HG02759 (cell line): Measurements from ENCODE around the gene PPM1D.
"Not testable (repeated sequence)": the region's sequence is repeated elsewhere in the genome, so short reads cannot be mapped to it uniquely, and the experiment has no call there.

Source experiments
- ATAC-seq: cut with Tn5 transposase; IDR thresholded peaks from one replicate; pipeline ENCODE4 v1.9.1; 2021; ENCODE audit warnings: mild to moderate bottlenecking, moderate library complexity; ENCODE audit not compliant: unreplicated experiment

PPM1D gene

DNA sequence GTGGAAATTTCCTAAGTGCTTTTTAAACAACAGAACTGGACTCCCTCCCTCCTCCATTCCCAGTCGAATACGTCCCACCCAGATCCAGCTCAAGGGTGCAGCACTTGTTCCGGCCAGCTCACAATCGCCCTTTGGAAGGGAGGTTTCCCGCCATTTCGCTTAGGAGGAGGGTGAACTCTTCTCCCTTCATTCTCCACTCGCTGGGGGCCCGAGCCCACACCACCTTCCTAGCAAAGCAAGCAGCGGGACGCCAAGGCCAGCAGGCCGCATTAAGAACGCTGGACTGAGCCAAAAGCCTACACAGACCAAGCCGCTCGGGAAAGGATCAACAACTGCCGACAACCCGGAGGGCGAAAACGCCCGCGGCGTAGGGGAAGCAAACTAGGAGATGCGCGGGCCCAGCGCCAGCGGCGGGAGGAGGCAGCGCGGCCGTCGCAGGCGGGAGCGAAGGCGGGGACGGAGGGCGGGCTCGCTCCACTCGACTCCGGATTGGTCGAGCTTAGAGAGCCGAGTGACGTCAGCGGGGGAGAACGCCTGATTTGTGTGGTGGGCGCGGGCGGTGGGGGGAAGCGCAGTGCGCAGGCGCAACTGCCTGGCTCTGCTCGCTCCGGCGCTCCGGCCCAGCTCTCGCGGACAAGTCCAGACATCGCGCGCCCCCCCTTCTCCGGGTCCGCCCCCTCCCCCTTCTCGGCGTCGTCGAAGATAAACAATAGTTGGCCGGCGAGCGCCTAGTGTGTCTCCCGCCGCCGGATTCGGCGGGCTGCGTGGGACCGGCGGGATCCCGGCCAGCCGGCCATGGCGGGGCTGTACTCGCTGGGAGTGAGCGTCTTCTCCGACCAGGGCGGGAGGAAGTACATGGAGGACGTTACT is at the start of gene PPM1D:
Gene PPM1D, plus strand, starts transcription at position 574 of the 870 bp plus-strand sequence. Its CDS starts 222 bp downstream, at position 796.
- peak; percentile 94 for ATAC-seq

DNA sequence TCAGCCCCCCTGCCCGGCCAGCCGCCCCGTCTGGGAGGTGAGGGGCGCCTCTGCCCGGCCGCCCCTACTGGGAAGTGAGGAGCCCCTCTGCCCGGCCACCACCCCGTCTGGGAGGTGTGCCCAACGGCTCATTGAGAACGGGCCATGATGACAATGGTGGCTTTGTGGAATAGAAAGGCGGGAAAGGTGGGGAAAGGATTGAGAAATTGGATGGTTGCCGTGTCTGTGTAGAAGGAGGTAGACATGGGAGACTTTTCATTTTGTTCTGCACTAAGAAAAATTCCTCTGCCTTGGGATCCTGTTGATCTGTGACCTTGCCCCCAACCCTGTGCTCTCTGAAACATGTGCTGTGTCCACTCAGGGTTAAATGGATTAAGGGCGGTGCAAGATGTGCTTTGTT is 47.7 kb upstream of the PPM1D start:
- ATAC-seq, result not testable (repeated sequence)

DNA sequence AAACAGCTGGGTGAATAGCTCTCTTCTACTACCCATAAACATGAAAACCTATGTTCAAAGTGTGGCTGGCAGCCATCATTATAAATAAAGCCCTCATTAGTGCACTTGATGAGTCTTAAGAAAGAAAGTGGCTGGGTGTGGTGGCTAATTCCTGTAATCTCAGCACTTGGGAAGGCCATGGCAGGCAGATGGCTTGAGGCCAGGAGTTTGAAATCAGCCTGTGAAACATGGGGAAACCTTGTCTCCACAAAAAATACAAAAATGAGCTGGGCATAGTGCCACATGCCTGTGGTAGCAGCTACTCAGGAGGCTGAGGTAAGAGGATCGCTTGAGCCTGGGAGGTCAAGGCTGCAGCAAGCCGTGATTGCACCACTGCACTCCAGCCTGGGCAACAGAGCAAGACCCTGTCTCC is 45.6 kb upstream of the PPM1D start:
- ATAC-seq, result no peak

DNA sequence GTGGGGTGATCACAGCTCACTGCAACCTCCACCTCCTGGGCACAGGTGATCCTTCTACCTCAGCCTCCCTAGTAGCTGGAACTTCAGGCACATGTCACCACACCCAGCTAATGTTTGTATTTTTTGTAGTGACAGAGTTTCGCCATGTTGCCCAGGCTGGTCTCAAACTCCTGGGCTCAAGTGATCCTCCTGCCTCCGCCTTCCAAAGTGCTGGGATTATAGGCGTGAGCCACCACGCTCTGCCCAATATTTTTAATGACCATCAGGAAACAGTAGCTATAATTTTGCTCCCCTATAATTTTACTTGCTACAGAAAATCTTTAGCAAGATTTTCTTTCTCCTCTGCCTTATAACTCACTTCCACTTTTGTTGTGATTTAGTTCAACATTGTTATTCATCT is 44.2 kb upstream of the PPM1D start:
- ATAC-seq, result no peak

DNA sequence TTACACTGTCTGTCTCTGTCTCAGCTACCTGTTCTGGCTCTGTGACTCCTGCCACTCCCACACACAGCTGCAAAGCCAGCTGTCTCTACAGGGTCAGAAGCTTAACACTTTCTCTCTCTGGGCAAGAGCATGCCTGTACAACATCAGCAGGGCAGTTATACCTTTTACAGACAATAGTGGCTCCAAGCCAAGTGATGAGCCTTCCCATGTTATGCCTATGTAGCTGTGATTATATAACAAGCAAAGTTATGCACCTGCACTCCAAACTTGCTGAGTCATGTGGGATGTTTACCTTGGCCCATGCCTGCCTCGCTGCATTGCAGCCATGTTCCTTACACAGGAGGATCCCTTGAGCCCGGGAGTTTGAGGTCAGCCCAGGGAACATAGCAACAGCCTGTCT is 42.2 kb upstream of the PPM1D start:
- no peak for ATAC-seq

DNA sequence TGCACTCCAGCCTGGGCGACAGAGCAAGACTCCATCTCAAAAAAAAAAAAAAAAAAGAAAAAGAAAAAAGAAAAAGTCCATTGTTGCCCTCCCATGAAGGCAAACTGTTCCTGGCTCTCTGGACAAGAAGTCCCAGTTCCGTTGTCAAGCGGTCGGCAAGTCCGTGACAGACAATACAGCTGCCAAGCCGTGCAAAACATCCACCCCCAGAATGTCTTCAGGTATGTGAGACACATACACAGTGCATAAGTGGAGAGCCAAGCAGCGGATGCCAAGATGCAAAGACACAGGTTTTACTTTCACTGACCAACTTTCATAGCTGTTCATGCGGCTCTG is 40.4 kb upstream of the PPM1D start:
- no peak for ATAC-seq

DNA sequence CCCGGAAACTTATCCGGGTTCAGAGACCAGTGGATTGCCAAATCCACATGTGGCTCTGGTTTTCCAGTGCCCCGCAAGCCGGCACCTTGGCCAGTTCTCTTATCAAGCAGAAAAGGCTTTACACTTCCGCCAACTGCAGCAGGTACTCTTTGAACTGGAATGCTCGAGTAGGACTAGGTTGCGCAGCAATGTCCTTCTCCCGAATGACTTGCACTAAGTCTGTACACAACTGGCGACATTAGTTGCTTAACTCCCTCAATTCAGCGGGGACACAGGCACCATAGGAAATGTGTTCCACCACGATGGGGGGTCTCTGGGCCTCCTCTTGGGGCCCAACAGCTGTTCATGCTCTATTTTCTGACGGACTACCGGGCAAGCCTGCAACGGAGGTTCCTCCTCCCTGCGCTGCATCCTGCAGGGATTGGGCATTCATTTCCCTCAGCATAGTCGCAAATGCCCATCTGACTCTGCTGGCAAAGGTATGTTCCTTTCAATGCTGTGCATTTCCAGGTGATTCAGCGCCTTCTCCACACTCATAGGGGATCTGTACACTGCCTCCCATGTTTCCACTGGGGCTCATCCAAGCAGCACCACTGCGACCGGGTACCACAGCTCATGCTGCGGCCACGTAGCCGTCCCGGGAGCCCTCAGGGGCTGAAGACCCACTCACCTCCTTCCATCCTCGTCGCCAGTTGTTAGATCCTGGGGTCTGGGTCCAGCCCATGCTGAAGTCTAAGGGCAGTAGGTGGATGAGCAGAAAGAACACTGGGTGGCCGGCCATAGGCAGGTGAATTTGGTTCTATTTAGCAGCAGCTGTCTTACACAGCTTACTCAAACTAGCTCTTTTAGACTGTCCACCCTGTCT is 39.8 kb upstream of the PPM1D start:
- ATAC-seq, result no peak

DNA sequence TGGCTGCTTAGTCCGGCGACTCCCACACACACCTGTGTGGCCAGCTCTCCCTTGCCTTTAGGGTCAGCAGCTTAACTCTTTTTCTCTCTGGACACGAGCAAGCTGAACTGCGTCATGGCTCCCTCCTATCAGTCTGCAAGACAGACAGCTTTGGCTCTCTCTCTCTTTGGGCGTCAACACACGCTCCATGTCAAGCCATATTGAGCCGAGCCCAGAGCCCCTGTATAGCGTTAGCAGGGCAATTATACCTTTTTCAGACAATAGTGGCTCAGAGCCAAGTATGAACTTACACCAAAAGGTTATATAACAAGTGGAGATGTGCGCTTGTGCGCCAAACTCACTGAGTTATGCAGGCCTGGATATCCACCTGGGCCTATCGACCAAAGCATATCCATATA is 39.1 kb upstream of the PPM1D start:
- no peak for ATAC-seq

DNA sequence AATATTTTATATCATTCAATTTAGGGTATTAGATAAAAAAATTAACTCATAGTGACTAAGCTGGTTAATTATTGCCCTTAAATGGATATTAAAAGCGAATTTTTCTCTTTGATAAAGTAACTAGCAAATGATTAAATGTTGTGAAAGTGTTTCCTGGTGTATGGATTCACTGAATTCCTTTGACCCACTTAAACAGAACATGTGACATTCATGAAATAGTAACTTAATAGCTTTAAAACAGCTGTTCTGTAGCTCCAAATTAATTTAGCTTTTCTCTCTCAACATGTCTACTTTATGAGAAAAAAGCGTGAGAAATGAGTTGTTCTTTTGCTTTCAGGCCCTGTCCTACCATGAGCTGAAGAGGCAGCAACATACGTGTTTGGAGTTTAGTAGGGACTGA is 37.6 kb upstream of the PPM1D start:
- no peak for ATAC-seq

DNA sequence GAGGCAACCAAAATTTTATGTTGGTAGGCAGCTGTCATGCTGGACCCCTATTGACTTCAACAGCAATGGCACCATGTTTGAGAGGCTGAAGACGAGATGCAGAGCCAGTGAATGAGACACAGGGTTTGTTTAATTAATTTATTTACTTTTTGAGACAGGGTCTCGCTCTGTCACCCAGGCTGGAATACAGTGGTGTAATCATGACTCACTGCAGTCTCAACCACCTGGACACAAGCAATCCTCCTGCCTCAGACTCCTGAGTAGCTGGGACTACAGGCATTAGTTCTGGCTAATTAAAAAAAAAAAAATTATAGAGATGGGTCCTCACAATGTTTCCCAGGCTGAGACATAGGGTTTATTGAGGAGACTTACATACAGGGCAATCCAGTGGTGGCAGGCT is 36.2 kb upstream of the PPM1D start:
- no peak for ATAC-seq

DNA sequence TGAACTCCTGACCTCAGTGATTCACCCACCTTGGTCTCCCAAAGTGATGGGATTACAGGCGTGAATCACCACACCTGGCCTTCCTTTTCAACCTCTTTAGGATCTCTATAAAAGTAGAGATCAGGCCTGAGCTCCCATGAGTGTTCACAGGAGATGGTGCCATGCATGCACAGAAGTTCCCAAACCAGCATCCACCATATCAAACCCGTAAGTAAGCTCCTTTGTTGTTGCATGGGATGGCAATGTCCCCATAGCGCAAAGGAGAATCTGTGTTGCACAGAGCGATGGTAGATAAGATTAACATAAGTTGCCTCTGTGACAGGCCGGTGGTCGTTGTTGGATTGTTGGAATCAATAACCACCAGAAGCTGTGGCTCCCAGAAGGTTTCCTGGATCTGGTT is 34.8 kb upstream of the PPM1D start:
- no peak for ATAC-seq

DNA sequence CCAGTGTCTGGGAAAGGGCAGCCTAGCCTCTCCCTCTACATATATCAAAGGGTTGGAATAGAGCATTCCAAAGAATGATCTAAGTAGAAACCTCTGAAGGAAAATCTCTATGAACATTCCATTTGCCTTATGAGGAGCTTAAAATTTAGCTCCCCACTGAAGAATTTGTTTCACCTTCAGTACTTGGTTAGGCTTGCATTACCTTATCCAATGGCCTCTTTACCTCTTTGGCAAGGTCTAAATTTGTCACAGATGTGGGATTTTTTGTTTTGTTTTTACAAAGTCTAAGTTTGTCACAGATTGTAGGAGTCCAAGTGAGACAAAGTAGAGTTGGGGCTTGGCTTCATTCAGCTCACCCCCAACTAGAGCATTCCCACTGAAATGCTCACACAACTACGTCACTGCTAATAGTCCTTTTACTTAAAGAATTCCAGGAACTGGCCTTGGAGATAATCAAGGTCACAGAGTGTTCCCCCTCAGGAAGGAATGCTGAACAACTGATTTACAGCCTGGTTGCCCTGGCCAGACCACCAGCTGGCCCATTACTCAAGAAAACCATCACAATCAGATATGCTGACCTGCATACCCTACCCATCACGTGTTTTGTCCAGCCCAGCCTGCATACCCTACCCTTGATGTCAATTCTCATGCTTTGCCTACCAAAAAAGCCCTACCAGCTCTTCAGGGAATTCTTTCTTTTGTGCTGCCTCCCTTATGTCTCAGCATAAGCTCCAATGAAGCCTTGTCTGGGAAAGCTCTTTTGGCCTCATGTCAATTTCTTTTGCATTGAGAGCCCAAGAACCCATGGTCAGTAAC is 26.5 kb upstream of the PPM1D start:
- ATAC-seq, result no peak

DNA sequence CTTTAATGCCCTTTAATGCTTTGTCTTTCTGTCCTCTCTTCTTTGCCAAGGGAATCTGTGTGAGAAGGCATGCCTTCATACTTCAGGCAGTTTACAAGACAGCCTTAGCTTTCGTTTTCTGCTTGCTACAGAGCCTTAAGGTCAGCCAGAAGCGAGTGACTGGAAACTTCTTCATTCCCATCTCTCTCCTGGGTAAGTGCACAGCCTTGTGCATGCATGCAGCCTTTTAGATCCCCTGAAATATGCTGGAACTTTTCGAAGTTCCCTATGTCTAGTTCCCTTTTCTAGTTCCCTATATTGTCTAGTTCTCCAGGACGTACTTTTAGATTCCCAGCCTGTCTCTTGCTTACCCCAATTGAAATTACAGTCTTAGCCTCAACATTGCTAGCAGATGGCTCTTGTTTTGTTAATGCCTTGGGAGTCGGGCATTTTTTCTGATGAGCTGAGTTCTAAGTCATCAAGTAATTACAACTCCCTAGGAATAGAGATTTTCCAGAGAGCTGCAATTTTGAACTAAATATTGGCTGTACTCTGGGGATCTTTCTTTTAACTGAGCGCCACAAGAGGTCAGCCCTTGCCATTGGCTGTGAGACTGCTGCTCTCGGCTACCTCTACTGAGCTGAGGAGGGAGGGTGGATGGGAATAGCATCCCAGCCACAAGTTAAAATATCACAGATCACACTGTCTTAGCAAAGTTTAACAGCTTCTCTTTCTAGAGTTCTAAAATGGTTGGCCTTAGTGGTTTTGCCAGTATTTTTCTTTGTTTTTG is 22.7 kb upstream of the PPM1D start:
- peak; percentile 65 for ATAC-seq

DNA sequence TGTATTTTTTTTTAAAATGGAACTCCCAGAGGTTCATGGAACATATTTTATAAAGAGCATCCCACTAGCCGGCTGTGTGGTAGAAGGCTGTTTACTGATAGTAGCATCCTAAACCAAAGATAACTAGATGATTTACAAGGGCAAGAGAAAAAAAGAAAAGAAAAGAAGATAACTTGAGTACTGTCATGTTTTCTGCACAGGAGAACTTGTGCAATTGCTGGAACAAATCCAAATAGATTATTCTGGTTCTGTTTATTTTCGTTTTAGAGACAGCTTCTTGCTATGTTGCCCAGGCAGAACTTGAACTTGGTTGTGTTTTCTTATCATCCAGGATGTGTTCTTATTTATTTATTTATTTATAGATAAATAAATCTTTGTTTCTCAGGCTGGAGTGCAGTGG is 20.9 kb upstream of the PPM1D start:
- no peak for ATAC-seq

DNA sequence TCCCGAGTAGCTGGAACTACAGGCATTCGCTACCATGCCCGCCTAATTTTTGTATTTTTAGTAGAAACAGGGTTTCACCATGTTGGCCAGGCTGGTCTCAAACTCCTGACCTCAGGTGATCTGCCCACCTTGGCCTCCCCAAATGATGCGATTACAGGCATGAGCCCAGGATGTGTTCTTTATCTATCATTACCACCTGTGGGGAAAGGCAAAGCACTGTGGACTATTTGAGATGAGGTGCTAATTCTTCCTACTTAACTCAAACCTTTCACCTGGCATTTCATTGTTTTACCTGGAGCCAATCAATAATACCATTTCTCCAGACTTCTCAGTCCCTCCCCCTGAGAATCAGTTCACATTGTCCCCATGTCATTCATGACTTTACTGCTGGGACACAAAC is 20.4 kb upstream of the PPM1D start:
- ATAC-seq, result no peak

DNA sequence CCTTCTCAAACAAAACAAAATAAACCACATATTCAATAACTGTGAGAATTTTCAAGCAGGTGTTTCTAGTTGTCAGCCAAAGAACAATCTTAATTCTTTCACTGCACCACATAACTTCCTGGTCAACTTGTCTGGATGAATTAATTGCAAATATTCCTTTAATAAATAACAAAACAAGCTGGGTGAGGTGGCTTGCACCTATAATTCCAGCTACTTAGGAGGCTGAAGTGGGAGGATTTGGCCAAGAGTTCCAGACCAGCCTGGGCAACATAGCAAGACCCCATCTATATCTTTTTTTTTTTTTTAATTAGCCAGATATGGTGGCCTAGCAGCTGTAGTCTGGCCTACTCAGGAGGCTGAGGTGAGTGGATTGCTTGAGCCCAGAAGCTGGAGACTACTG is 17.0 kb upstream of the PPM1D start:
- ATAC-seq, result no peak

DNA sequence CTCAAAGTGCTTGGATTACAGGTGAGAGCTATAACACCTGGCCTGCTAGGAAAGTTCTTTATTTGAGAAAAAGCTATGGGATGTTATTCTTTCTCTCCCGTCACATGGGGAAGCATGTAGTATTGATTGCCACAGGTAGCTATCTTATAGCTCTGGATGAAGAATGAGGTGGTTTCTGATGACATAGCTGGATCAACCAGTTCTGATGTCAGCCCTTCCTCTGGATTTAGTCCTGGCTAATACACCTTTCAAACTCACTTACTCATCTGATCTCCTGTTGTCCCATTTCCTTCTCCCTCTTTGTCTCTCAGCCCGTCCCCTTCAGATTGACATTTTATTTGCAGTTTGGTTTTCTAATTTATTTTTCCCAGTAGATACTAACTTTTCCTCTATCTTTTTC is 14.1 kb upstream of the PPM1D start:
- ATAC-seq, result no peak

DNA sequence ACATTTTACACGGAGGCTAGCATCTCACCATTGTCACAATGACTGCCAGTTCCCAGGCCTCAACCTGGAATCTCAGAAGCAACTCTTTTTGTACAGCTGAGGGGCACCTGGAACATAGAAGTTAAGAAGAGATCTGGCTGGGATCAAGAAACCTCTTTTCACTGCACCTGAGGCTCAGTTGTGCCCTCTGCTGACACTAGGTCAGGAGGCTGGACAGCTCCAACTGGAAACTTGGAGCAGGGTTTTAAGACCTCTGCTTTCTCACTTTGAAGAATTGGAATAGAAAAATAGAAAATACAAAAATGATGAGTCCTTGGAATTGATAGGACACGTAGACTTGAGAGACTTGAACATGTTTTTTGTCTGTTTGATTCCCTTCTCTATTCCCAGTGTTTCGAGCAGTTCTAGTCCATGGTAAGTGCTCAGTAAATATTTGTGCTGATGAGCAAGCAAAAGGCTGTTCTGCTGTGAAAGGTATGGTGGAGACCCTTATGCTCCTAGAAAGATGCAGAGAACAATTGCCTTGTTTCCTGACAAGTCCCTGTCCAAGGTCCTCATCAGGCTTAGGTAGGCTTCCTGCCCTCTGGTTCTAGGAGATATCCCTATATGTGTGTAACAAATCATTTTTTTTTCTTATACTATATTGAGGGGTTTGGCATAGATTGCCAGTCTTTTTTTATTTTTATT is 13.6 kb upstream of the PPM1D start:
- ATAC-seq, result no peak

DNA sequence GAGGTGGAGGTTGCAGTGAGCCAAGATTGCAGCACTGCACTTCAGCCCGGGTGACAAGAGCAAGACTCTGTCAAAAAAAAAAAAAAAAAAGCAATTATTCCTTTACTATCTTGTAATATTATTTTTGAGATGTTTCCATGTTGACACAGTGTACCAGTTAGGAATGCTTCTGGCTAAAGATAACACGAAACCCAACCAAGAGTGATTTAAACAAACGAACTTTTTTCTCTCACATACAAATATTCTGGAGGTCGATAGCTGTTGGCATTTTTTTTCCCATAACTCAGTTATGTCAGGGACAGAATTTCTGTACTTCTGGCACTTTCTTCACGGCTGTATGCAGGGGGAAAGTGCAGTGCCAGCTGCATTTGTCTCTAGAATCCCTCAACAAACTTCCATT is 9.9 kb upstream of the PPM1D start:
- no peak for ATAC-seq

DNA sequence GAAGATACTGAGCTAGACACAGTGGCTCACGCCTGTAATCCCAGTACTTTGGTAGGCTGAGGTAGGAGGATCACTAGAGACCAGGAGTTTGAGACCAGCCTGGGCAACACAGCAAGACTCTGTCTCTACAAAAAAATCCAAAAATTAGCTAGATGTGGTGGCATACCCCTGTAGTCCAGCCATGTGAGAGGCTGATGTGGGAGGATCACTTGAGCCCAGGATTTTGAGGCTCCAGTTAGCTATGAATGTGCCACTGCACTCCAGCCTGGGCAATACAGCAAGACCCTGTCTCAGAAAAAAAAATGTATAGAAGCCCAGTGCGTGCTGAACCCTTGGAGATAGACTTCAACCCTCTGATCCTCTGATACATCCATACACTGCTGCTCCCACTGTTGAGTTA is 7.2 kb upstream of the PPM1D start:
- no peak for ATAC-seq
